ENCODE results near the gene SLC4A8. TPM values are rescaled to one million over a fixed set of nuclear protein-coding genes. Genes with fewer than 3 reads are reported as not detected.

Gene SLC4A8
- total and polyA plus RNA-seq, 8 donors = 1.0 to 5.5 (median 2.7) TPM

DNA sequence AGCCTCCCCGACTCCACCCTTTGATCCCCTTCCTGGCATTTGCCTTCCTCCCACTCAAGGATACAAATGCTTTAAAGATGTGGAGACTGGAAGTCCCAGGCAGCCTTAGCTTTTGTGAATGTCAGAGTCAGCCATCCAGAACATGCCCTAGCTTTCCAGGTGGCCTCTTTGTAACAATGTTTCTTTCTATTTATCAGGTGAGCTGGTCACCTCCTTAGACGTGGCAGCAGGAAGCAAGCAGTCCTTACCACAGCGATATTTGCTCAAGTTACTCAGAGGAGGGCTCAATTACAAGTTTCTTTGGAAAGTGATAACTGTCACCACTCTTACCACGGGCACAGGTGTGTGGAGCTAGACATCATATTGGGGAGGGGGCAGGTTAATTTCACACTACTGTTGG, 38.3 kb upstream of the SLC4A8 start:
- Histone ChIP-seq H3K36me3 (no peaks in the 10 kb centered on the region), H3K9me3 (no peaks in the 10 kb centered on the region), H3K27ac (no peak overlapping the region), H3K4me1 (no peaks in the 10 kb centered on the region), H3K4me3 (no peak overlapping the region), H3K27me3 (no peaks in the 10 kb centered on the region)
- DNase-seq = no peak
- TF ChIP-seq, protein P1, sequence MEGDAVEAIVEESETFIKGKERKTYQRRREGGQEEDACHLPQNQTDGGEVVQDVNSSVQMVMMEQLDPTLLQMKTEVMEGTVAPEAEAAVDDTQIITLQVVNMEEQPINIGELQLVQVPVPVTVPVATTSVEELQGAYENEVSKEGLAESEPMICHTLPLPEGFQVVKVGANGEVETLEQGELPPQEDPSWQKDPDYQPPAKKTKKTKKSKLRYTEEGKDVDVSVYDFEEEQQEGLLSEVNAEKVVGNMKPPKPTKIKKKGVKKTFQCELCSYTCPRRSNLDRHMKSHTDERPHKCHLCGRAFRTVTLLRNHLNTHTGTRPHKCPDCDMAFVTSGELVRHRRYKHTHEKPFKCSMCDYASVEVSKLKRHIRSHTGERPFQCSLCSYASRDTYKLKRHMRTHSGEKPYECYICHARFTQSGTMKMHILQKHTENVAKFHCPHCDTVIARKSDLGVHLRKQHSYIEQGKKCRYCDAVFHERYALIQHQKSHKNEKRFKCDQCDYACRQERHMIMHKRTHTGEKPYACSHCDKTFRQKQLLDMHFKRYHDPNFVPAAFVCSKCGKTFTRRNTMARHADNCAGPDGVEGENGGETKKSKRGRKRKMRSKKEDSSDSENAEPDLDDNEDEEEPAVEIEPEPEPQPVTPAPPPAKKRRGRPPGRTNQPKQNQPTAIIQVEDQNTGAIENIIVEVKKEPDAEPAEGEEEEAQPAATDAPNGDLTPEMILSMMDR (IDR thresholded peaks at IDR 0.05) = no peak
- no peak for ATAC-seq
- FAIRE-seq = no peak
- intact Hi-C loops (cut with DNase I) = no loop called here
- WGBS, 2 donors = 73 to 75% methylated on average over 4 of the region's 4 CpGs

DNA sequence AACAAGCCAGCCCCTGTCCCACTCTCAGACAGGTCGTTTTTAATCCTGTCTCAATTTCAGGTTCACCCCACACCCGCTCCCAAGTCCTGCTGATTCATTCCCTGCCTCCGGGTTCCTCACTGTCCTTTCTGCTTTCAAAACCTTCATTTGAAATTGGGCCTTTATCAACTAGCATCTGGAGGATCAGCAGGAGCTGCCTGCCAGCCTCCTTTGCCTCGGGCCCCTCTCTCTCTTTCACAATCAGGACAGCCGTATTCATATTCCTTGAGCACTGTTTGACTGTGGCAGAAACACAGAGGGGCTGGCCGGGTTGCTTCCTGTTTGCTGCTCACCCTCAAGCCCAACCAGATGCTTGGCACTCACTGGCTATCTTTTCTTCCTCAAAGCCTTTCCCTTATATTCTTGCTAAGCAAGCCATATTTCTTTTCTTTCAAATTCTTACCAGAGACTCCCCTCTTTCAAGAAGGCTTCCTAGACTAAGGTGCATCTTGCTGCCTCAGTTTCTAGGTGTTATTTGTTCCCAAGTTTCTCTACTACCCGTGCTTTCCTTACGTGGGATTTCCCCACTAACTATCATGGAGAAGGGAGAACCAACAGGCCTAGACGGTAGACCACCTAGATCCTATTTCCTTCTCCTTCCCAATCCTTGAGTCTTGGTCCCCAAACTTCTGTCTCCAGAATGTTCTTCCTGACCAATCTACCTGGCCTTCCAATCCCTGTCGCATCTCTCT, 36.4 kb upstream of the SLC4A8 start:
- no peaks in the 10 kb centered on the region for H3K4me1 ChIP-seq
- ATAC-seq (no peak), FAIRE-seq (no peak), DNase-seq (no peak)
- TF ChIP-seq, protein P1 (IDR thresholded peaks at IDR 0.05) = no peak
- H3K9me3 ChIP-seq = no peaks in the 10 kb centered on the region
- no peaks in the 10 kb centered on the region for H3K27me3 ChIP-seq
- H3K36me3 ChIP-seq = no peaks in the 10 kb centered on the region
- H3K4me3 ChIP-seq = no peak overlapping the region
- WGBS, 2 donors = 73 to 74% methylated on average over 10 of the region's 10 CpGs
- H3K27ac ChIP-seq = no peak overlapping the region
- intact Hi-C loops (cut with DNase I) = no loop called here

GRCh38 chr12:51388846-51389245, 35.8 kb upstream of the SLC4A8 start:
- no peaks in the 10 kb centered on the region for H3K36me3 ChIP-seq
- intact Hi-C loops (cut with DNase I) = no loop called here
- no peak overlapping the region for H3K4me3 ChIP-seq
- TF ChIP-seq, protein P1 (IDR thresholded peaks at IDR 0.05) = no peak
- ATAC-seq (no peak), FAIRE-seq (no peak), DNase-seq (no peak)
- H3K27ac ChIP-seq = no peak overlapping the region
- no peaks in the 10 kb centered on the region for H3K4me1 ChIP-seq
- H3K27me3 ChIP-seq = no peaks in the 10 kb centered on the region
- H3K9me3 ChIP-seq = no peaks in the 10 kb centered on the region
- WGBS, 2 donors = 90 to 91% methylated on average over 5 of the region's 5 CpGs

- no peak for ATAC-seq
- DNase-seq = no peak
- FAIRE-seq = no peak
- H3K27me3 ChIP-seq = no peaks in the 10 kb centered on the region
- WGBS, 2 donors = 80 to 86% methylated on average over 2 of the region's 2 CpGs
- H3K4me3 ChIP-seq = no peak overlapping the region
- H3K36me3 ChIP-seq = no peaks in the 10 kb centered on the region
- no peak overlapping the region for H3K27ac ChIP-seq
- intact Hi-C loops (cut with DNase I) = no loop called here
- no peaks in the 10 kb centered on the region for H3K4me1 ChIP-seq
- no peaks in the 10 kb centered on the region for H3K9me3 ChIP-seq
- TF ChIP-seq, protein P1 (IDR thresholded peaks at IDR 0.05) = no peak
Measured at GRCh38 chr12:51389302-51389999, 35.2 kb upstream of the SLC4A8 start.

DNA sequence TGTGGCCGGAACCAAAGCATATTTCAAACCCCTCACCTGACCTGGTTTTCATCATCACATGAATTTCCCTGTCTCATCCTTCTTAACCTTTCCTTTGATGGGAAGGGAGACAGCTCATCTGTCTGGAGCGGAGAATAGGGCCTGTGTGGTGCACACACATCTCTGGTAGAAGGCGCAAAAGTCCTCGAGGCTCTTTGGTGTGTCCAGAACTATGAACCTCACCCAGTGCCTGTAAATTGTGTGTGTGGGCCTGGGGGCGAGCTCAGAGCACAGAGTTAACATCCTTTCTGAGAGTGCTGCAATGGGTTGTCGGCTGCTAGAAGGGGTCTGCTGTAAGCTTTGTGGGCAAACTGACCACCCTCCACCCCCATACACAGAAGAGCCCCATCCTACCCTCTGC, 34.2 kb upstream of the SLC4A8 start:
- DNase-seq (no peak), FAIRE-seq (no peak), ATAC-seq (no peak)
- intact Hi-C loops (cut with DNase I) = no loop called here
- H3K27me3 ChIP-seq = no peaks in the 10 kb centered on the region
- TF ChIP-seq, protein P1 (IDR thresholded peaks at IDR 0.05) = no peak
- peak overlapping the region in 2 of 4 donors; percentile 62 to 78 for H3K4me3 ChIP-seq
- 77 to 87% methylated on average over 6 of the region's 6 CpGs for WGBS, 2 donors
- H3K4me1 ChIP-seq = no peaks in the 10 kb centered on the region
- H3K27ac ChIP-seq = peak overlapping the region in 1 of 4 donors; percentile 67
- no peaks in the 10 kb centered on the region for H3K36me3 ChIP-seq
- H3K9me3 ChIP-seq = no peaks in the 10 kb centered on the region

All from pancreas (tissue), 10 donors.